ENCODE data around the gene OSBPL6.
A peak's percentile ranks its signal among the peaks of the same experiment; 100 is the strongest.
"Not testable (repeated sequence)": the region's sequence is repeated elsewhere in the genome, so short reads cannot be mapped to it uniquely, and the experiment has no call there.

The OSBPL6 gene

GRCh38 chr2:178173657-178174056, 20.7 kb upstream of the OSBPL6 start:
- no peaks in the 10 kb centered on the region for H3K79me2 ChIP-seq (ENCODE audit: control insufficient read depth, insufficient read depth, low read length, unreplicated experiment)
- H3K27me3 ChIP-seq (ENCODE audit: insufficient read depth, low read length), result no peaks in the 10 kb centered on the region
- no peaks in the 10 kb centered on the region for H3K36me3 ChIP-seq (ENCODE audit: insufficient read depth, low read length)
- H3K4me3 ChIP-seq (ENCODE audit: low read depth, low read length), result no peak overlapping the region
- peaks cover 11% of the 10 kb centered on the region for H3K4me1 ChIP-seq (ENCODE audit: control insufficient read depth, insufficient read depth, low read length, unreplicated experiment)
- H3K27ac ChIP-seq (ENCODE audit: low read depth, low read length), result no peak overlapping the region
- no peak overlapping the region for H2AFZ ChIP-seq (ENCODE audit: low read length, unreplicated experiment)

- no peak overlapping the region for H3K4me3 ChIP-seq (ENCODE audit: low read depth, low read length)
- peaks cover 11% of the 10 kb centered on the region for H3K4me1 ChIP-seq (ENCODE audit: control insufficient read depth, insufficient read depth, low read length, unreplicated experiment)
- no peaks in the 10 kb centered on the region for H3K36me3 ChIP-seq (ENCODE audit: insufficient read depth, low read length)
- peak overlapping the region; percentile 56 for H2AFZ ChIP-seq (ENCODE audit: low read length, unreplicated experiment)
- no peak overlapping the region for H3K27ac ChIP-seq (ENCODE audit: low read depth, low read length)
- no peaks in the 10 kb centered on the region for H3K79me2 ChIP-seq (ENCODE audit: control insufficient read depth, insufficient read depth, low read length, unreplicated experiment)
- H3K27me3 ChIP-seq (ENCODE audit: insufficient read depth, low read length), result no peaks in the 10 kb centered on the region
These were observed 17.1 kb upstream of the OSBPL6 start for GRCh38 chr2:178177066-178177679.

DNA sequence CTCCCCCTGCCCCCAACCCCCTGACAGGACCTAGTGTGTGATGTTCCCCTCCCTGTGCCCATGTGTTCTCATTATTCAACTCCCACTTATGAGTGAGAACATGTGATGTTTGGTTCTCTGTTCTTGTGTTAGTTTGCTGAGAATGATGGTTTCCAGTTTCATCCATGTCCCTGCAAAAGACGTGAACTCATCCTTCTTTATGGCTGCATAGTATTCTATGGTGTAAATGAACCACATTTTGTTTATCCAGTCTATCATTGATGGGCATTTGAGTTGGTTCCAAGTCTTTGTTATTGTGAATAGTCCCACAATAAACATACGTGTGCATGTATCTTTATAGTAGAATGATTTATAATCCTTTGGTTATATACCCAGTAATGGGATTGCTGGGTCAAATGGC, 13.7 kb upstream of the OSBPL6 start:
- not testable (repeated sequence) for H3K4me3 ChIP-seq (ENCODE audit: low read depth, low read length); H3K4me1 ChIP-seq (ENCODE audit: control insufficient read depth, insufficient read depth, low read length, unreplicated experiment); H3K27me3 ChIP-seq (ENCODE audit: insufficient read depth, low read length); H3K79me2 ChIP-seq (ENCODE audit: control insufficient read depth, insufficient read depth, low read length, unreplicated experiment); H3K36me3 ChIP-seq (ENCODE audit: insufficient read depth, low read length); H2AFZ ChIP-seq (ENCODE audit: low read length, unreplicated experiment); H3K27ac ChIP-seq (ENCODE audit: low read depth, low read length)

GRCh38 chr2:178187861-178188260, 6.5 kb upstream of the OSBPL6 start:
- Histone ChIP-seq H3K79me2 (ENCODE audit: control insufficient read depth, insufficient read depth, low read length, unreplicated experiment) (no peaks in the 10 kb centered on the region), H3K4me3 (ENCODE audit: low read depth, low read length) (no peak overlapping the region), H3K36me3 (ENCODE audit: insufficient read depth, low read length) (no peaks in the 10 kb centered on the region), H2AFZ (ENCODE audit: low read length, unreplicated experiment) (no peak overlapping the region), H3K4me1 (ENCODE audit: control insufficient read depth, insufficient read depth, low read length, unreplicated experiment) (no peaks in the 10 kb centered on the region), H3K27me3 (ENCODE audit: insufficient read depth, low read length) (no peaks in the 10 kb centered on the region), H3K27ac (ENCODE audit: low read depth, low read length) (no peak overlapping the region)

DNA sequence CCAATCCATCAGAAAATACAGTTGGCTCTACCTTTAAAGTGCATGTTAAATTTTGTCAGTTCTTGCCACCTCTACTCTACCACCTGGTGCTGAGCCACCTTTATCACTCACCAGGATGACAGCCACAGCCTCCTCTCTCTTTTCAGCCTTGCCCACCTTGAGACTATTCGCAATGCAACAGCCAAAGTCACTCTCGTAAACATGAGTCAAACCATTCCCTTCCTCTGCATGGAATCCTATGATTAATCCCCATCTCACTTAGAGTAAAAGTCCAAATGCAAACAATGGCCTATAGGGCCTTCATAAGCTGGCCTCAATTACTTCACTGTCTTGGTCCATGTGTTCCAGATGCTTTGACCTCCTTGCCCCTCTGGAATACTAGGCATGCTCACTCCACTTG, 5.8 kb upstream of the OSBPL6 start:
- H3K4me3 ChIP-seq (ENCODE audit: low read depth, low read length), result no peak overlapping the region
- H3K4me1 ChIP-seq (ENCODE audit: control insufficient read depth, insufficient read depth, low read length, unreplicated experiment), result no peaks in the 10 kb centered on the region
- H3K36me3 ChIP-seq (ENCODE audit: insufficient read depth, low read length), result no peaks in the 10 kb centered on the region
- H2AFZ ChIP-seq (ENCODE audit: low read length, unreplicated experiment), result no peak overlapping the region
- H3K27me3 ChIP-seq (ENCODE audit: insufficient read depth, low read length), result no peaks in the 10 kb centered on the region
- no peak overlapping the region for H3K27ac ChIP-seq (ENCODE audit: low read depth, low read length)
- H3K79me2 ChIP-seq (ENCODE audit: control insufficient read depth, insufficient read depth, low read length, unreplicated experiment), result no peaks in the 10 kb centered on the region

DNA sequence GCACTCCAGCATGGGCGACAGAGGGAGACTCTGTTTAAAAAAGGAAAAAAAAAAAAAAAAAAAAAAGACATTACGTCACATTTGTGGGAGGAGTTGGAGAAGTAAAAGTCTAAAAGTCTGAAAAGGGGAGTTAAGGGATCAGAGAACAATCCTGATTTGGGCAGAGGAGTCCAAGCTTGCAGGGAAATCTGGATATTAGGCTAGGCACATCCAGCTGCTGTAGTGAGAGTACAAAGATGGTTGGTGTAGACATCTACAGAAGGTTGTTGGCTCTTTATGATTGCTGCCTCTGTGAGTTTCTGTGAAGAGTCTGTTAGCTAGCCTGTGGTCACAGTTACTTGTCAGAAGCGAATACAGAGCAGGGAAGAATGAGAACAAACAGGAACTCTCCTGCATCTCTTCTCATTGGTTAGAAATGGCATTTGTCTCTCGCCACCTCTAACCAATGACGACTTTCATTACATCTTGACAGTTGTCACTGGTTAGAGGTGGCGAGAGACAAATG, 3.3 kb upstream of the OSBPL6 start:
- Histone ChIP-seq H3K79me2 (ENCODE audit: control insufficient read depth, insufficient read depth, low read length, unreplicated experiment) (no peaks in the 10 kb centered on the region), H3K27ac (ENCODE audit: low read depth, low read length) (no peak overlapping the region), H2AFZ (ENCODE audit: low read length, unreplicated experiment) (no peak overlapping the region), H3K27me3 (ENCODE audit: insufficient read depth, low read length) (no peaks in the 10 kb centered on the region), H3K4me3 (ENCODE audit: low read depth, low read length) (no peak overlapping the region), H3K4me1 (ENCODE audit: control insufficient read depth, insufficient read depth, low read length, unreplicated experiment) (no peaks in the 10 kb centered on the region), H3K36me3 (ENCODE audit: insufficient read depth, low read length) (no peaks in the 10 kb centered on the region)

- no peaks in the 10 kb centered on the region for H3K36me3 ChIP-seq (ENCODE audit: insufficient read depth, low read length)
- no peaks in the 10 kb centered on the region for H3K27me3 ChIP-seq (ENCODE audit: insufficient read depth, low read length)
- H3K27ac ChIP-seq (ENCODE audit: low read depth, low read length), result no peak overlapping the region
- no peak overlapping the region for H2AFZ ChIP-seq (ENCODE audit: low read length, unreplicated experiment)
- H3K4me1 ChIP-seq (ENCODE audit: control insufficient read depth, insufficient read depth, low read length, unreplicated experiment), result no peaks in the 10 kb centered on the region
- H3K79me2 ChIP-seq (ENCODE audit: control insufficient read depth, insufficient read depth, low read length, unreplicated experiment), result no peaks in the 10 kb centered on the region
- no peak overlapping the region for H3K4me3 ChIP-seq (ENCODE audit: low read depth, low read length)
These were observed 2.8 kb upstream of the OSBPL6 start for GRCh38 chr2:178191511-178191910.

GRCh38 chr2:178193496-178193822, 853 bp upstream of the OSBPL6 start:
- H3K27me3 ChIP-seq (ENCODE audit: insufficient read depth, low read length), result no peaks in the 10 kb centered on the region
- H3K4me3 ChIP-seq (ENCODE audit: low read depth, low read length), result peak overlapping the region; percentile 88
- no peak overlapping the region for H3K27ac ChIP-seq (ENCODE audit: low read depth, low read length)
- peak overlapping the region; percentile 97 for H2AFZ ChIP-seq (ENCODE audit: low read length, unreplicated experiment)
- no peaks in the 10 kb centered on the region for H3K36me3 ChIP-seq (ENCODE audit: insufficient read depth, low read length)
- no peaks in the 10 kb centered on the region for H3K79me2 ChIP-seq (ENCODE audit: control insufficient read depth, insufficient read depth, low read length, unreplicated experiment)
- H3K4me1 ChIP-seq (ENCODE audit: control insufficient read depth, insufficient read depth, low read length, unreplicated experiment), result no peaks in the 10 kb centered on the region

GRCh38 chr2:178194600-178195389, 483 bp downstream of the OSBPL6 start:
- Histone ChIP-seq H3K4me3 (ENCODE audit: low read depth, low read length) (peak overlapping the region; percentile 88), H3K27me3 (ENCODE audit: insufficient read depth, low read length) (no peaks in the 10 kb centered on the region), H3K36me3 (ENCODE audit: insufficient read depth, low read length) (no peaks in the 10 kb centered on the region), H2AFZ (ENCODE audit: low read length, unreplicated experiment) (peak overlapping the region; percentile 97), H3K4me1 (ENCODE audit: control insufficient read depth, insufficient read depth, low read length, unreplicated experiment) (no peaks in the 10 kb centered on the region), H3K79me2 (ENCODE audit: control insufficient read depth, insufficient read depth, low read length, unreplicated experiment) (no peaks in the 10 kb centered on the region), H3K27ac (ENCODE audit: low read depth, low read length) (peak overlapping the region; percentile 22; the same call in 1 of the 2 replicates)

DNA sequence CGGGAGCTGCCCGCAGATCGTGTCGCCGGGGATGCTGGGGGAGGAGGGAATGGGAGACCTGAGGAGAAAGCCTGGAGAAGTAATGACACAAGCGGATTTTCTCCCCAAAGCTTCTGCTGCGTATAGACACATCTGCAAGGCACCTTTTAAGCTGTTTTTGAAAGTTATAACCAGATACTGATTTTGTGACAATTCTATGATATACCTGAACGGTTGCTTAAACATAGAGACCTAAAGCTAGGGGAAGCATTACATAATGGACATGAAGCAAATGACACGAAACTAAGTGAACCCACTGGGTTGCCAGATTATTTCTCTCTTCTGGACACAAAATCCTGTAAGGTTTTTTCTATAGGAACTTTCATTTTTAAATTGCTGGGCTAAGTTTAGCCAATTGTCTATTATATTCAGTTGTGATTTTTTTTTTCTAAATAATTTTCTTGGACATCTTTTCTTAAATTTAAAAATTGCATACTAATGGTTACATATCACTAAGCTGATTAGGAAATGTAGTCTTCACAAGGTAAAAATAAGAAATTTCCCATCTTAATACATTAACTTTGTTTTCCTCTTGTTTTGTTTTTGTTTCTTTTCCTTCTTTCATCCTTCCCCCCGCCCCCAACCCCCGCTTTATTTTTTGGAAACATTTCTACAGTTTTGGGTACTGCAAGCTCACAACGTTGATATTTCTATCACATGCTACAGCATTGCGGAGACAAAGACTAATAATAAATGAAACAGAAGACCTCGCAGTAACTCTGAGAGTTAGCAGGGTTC, 1.3 kb downstream of the OSBPL6 start:
- no peak overlapping the region for H3K27ac ChIP-seq (ENCODE audit: low read depth, low read length)
- H3K4me3 ChIP-seq (ENCODE audit: low read depth, low read length), result peak overlapping the region; percentile 88
- no peaks in the 10 kb centered on the region for H3K27me3 ChIP-seq (ENCODE audit: insufficient read depth, low read length)
- H3K36me3 ChIP-seq (ENCODE audit: insufficient read depth, low read length), result no peaks in the 10 kb centered on the region
- peak overlapping the region; percentile 97 for H2AFZ ChIP-seq (ENCODE audit: low read length, unreplicated experiment)
- H3K79me2 ChIP-seq (ENCODE audit: control insufficient read depth, insufficient read depth, low read length, unreplicated experiment), result no peaks in the 10 kb centered on the region
- no peaks in the 10 kb centered on the region for H3K4me1 ChIP-seq (ENCODE audit: control insufficient read depth, insufficient read depth, low read length, unreplicated experiment)

Measured in ACC112 (cell line).